Measurements from ENCODE around the gene ZNF365. TPM values are rescaled to one million over a fixed set of nuclear protein-coding genes. Genes with fewer than 3 reads are reported as not detected.

Gene ZNF365
- total RNA-seq, 1 donor from 2014 or later = not detected

DNA sequence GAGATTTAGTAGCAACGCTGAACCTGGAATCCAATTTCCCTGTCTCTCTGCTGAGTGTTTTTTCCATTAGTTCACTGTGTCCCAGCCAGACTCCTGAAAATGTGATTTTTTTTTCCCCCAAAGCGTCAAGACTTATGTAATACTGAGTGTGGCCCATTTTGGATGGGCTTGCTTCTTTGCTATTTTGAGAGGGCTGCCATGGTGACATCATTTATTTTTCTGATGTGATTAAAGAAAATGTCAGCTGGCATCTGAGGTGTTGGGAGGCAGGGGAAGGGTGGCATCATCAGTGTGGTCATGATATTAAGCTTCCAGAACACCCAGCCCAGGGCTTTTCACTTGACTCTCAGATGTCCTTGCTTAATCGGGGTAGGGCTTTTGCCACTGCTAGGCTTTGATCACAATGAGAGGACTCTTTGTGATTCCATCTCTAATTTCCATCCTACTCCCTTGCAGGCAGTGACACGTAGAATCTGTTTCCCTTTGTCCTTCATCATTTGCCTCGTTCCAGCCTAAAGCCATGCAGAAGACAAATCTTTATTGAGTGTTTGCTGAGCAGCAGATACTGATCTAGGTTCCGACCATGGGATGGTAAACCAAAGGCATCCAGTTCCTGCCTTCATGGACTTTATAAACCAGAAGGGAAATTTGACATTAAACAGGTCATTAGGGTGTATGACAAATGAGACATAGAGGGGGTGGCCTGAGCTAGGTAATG, 7.4 kb downstream of the ZNF365 start:
- no peak for DNase-seq (ENCODE audit: low spot score)
- Mint-ChIP-seq H3K9me3 (no peaks in the 10 kb centered on the region), H3K27ac (no peak overlapping the region), H3K36me3 (ENCODE audit: low read depth) (no peaks in the 10 kb centered on the region), H3K4me3 (no peak overlapping the region), H3K4me1 (ENCODE audit: low read depth) (peaks cover 7% of the 10 kb centered on the region), H3K27me3 (ENCODE audit: insufficient read depth) (peaks cover 26% of the 10 kb centered on the region)
- intact Hi-C loops (cut with micrococcal nuclease) = no loop called here

- no peak for DNase-seq (ENCODE audit: low spot score)
- Mint-ChIP-seq H3K9me3 (no peaks in the 10 kb centered on the region), H3K36me3 (ENCODE audit: low read depth) (no peaks in the 10 kb centered on the region), H3K4me1 (ENCODE audit: low read depth) (peaks cover 7% of the 10 kb centered on the region), H3K27ac (no peak overlapping the region), H3K27me3 (ENCODE audit: insufficient read depth) (peaks cover 24% of the 10 kb centered on the region), H3K4me3 (no peak overlapping the region)
- intact Hi-C loops (cut with micrococcal nuclease) = no loop called here
Measured at GRCh38 chr10:62382831-62383230, 8.7 kb downstream of the ZNF365 start.

DNA sequence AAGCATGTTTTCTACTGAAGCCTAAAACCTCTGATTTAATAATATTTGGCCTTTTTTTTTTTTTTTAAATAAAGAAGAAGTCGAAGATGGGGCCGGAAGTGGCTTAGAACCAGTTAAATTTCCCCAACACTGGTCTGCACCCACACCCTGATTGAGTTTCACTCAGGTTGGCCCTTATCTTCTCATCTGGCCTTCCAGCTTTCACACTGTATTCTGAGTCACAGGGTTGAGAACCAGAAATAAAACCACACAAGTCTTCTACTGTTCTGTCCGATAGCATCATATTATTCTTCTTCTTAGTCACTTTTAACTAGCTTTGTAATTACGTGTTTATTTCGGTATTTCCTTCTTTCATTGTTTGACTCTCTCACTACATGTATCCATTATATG, 9.9 kb downstream of the ZNF365 start:
- Mint-ChIP-seq H3K4me3 (no peak overlapping the region), H3K27me3 (ENCODE audit: insufficient read depth) (peaks cover 24% of the 10 kb centered on the region), H3K4me1 (ENCODE audit: low read depth) (peaks cover 7% of the 10 kb centered on the region), H3K27ac (no peak overlapping the region), H3K9me3 (no peaks in the 10 kb centered on the region), H3K36me3 (ENCODE audit: low read depth) (no peaks in the 10 kb centered on the region)
- intact Hi-C loops (cut with micrococcal nuclease) = loop anchor here (1.0 to 2.0 kb wide), 2 partner anchors 32 to 49 kb away; no protein-coding TSS in a partner anchor
- peak; percentile 11 for DNase-seq (ENCODE audit: low spot score)

DNA sequence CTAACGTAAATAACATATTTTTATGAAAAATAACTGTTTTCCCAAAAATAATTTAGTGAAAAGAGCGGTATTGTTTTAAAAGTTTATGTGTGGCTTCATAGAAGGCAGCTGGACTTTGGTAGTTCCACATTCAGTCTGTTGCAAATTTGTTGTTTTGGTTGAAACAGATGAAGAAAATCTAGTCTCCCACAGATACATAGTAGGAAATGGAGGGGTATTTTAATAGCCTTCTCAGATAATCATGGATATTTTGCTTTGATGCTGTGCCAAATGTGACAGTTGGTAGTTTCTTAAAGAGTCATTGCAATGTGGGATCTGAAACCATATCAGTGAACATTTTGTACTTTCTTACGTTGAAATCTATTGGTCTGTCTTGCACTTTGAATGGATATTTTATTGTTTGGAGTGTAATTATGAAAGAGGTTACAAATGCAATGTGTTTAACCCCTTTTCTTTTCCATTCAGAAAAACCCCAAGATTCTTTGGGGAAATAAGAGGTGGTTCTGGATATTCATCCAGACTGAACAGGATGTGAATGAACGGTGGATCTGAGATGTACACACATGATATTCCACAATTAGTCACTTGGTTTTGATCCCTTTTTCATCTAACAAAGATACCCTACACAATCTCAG, 10.4 kb downstream of the ZNF365 start:
- Mint-ChIP-seq H3K9me3 (no peaks in the 10 kb centered on the region), H3K36me3 (ENCODE audit: low read depth) (no peaks in the 10 kb centered on the region), H3K4me1 (ENCODE audit: low read depth) (peaks cover 7% of the 10 kb centered on the region), H3K4me3 (no peak overlapping the region), H3K27ac (no peak overlapping the region), H3K27me3 (ENCODE audit: insufficient read depth) (peaks cover 23% of the 10 kb centered on the region)
- DNase-seq (ENCODE audit: low spot score) = no peak
- intact Hi-C loops (cut with micrococcal nuclease) = loop anchor here (1.0 to 2.0 kb wide), 2 partner anchors 32 to 48 kb away; no protein-coding TSS in a partner anchor

GRCh38 chr10:62386356-62387320, 12.5 kb downstream of the ZNF365 start:
- intact Hi-C loops (cut with micrococcal nuclease) = no loop called here
- H3K9me3 Mint-ChIP-seq = peaks cover 7% of the 10 kb centered on the region
- no peak for DNase-seq (ENCODE audit: low spot score)
- peaks cover 14% of the 10 kb centered on the region for H3K27me3 Mint-ChIP-seq (ENCODE audit: insufficient read depth)
- no peaks in the 10 kb centered on the region for H3K36me3 Mint-ChIP-seq (ENCODE audit: low read depth)
- no peak overlapping the region for H3K4me3 Mint-ChIP-seq
- H3K4me1 Mint-ChIP-seq (ENCODE audit: low read depth) = peaks cover 7% of the 10 kb centered on the region
- H3K27ac Mint-ChIP-seq = no peak overlapping the region

DNA sequence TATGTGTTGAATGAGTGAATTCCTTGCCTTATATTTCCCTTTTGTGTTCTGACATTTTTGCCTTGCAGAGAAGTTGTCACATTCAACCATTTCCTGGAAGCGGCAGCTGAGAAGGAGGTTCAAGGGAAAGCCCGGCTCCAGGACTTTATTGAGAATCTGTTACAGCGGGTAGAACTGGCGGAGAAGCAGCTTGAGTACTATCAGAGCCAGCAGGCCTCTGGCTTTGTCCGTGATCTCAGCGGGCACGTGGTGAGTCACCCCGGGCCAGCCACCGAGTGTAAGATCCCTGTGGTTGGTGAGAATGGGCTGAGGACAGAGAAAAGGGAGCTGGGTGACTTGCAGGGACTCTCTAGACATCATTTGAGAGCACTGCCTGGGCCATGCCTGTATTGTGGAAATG, 14.2 kb downstream of the ZNF365 start:
- peaks cover 7% of the 10 kb centered on the region for H3K4me1 Mint-ChIP-seq (ENCODE audit: low read depth)
- peaks cover 12% of the 10 kb centered on the region for H3K27me3 Mint-ChIP-seq (ENCODE audit: insufficient read depth)
- no peak overlapping the region for H3K27ac Mint-ChIP-seq
- no peak overlapping the region for H3K4me3 Mint-ChIP-seq
- H3K36me3 Mint-ChIP-seq (ENCODE audit: low read depth) = no peaks in the 10 kb centered on the region
- H3K9me3 Mint-ChIP-seq = peaks cover 7% of the 10 kb centered on the region
- intact Hi-C loops (cut with micrococcal nuclease) = no loop called here
- DNase-seq (ENCODE audit: low spot score) = no peak

GRCh38 chr10:62390497-62391176, 16.5 kb downstream of the ZNF365 start:
- Mint-ChIP-seq H3K9me3 (peaks cover 7% of the 10 kb centered on the region), H3K27me3 (ENCODE audit: insufficient read depth) (peaks cover 17% of the 10 kb centered on the region), H3K4me3 (no peak overlapping the region), H3K36me3 (ENCODE audit: low read depth) (no peaks in the 10 kb centered on the region), H3K4me1 (ENCODE audit: low read depth) (no peaks in the 10 kb centered on the region), H3K27ac (no peak overlapping the region)
- intact Hi-C loops (cut with micrococcal nuclease) = no loop called here
- DNase-seq (ENCODE audit: low spot score) = no peak

- intact Hi-C loops (cut with micrococcal nuclease) = no loop called here
- DNase-seq (ENCODE audit: low spot score) = no peak
- Mint-ChIP-seq H3K9me3 (peaks cover 7% of the 10 kb centered on the region), H3K27ac (no peak overlapping the region), H3K4me3 (no peak overlapping the region), H3K4me1 (ENCODE audit: low read depth) (no peaks in the 10 kb centered on the region), H3K36me3 (ENCODE audit: low read depth) (no peaks in the 10 kb centered on the region), H3K27me3 (ENCODE audit: insufficient read depth) (peaks cover 12% of the 10 kb centered on the region)
Measured at GRCh38 chr10:62393237-62393636, 19.1 kb downstream of the ZNF365 start.

DNA sequence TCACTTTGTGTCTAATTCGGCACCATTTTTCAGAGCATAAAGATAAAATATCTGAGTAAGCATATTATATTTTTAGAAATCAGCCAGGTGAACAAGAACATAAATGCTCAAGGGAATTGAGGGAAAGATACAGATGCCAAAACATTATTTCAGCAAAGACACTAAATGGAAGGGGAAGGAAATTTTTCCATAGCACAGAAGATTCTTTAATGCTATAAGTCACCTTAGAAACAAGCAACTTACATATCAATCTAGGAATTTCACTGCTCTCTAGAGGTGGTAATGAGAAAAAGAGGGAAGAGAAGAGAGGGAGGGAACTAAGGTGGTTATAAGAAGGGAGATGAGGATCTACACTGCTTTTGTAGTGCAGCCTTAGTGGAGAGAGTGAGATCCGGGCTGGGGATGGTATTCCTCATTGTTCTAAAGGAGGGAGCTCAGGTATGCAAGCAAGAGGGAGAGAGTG, 20.4 kb downstream of the ZNF365 start:
- intact Hi-C loops (cut with micrococcal nuclease) = no loop called here
- Mint-ChIP-seq H3K9me3 (peaks cover 7% of the 10 kb centered on the region), H3K27me3 (ENCODE audit: insufficient read depth) (peaks cover 14% of the 10 kb centered on the region), H3K4me3 (no peak overlapping the region), H3K27ac (no peak overlapping the region), H3K36me3 (ENCODE audit: low read depth) (no peaks in the 10 kb centered on the region), H3K4me1 (ENCODE audit: low read depth) (no peaks in the 10 kb centered on the region)
- no peak for DNase-seq (ENCODE audit: low spot score)

DNA sequence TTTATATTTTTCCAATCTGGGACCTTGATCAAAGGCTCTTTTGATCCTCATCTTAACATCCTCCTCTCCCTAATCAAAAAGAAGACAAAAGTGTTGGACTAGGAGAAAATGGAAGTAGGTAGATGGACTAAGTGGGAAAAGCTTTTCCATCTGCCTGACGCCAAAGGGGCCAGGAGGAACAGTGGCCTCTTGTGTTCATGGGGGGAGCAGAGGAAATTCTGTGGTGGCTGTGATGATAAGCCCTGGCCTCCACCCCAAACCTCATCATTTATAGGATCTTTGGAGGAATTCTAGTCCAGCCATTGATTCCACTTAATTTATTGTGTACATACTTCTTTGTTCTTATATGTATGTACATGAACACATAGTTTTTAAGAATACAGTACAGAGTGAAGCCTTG, 21.7 kb downstream of the ZNF365 start:
- Mint-ChIP-seq H3K27ac (no peak overlapping the region), H3K36me3 (ENCODE audit: low read depth) (no peaks in the 10 kb centered on the region), H3K4me3 (no peak overlapping the region), H3K9me3 (no peaks in the 10 kb centered on the region), H3K27me3 (ENCODE audit: insufficient read depth) (peaks cover 16% of the 10 kb centered on the region), H3K4me1 (ENCODE audit: low read depth) (no peaks in the 10 kb centered on the region)
- DNase-seq (ENCODE audit: low spot score) = no peak
- intact Hi-C loops (cut with micrococcal nuclease) = no loop called here

GRCh38 chr10:62396864-62397263, 22.7 kb downstream of the ZNF365 start:
- Mint-ChIP-seq H3K9me3 (no peaks in the 10 kb centered on the region), H3K4me1 (ENCODE audit: low read depth) (no peaks in the 10 kb centered on the region), H3K4me3 (no peak overlapping the region), H3K27me3 (ENCODE audit: insufficient read depth) (peaks cover 16% of the 10 kb centered on the region), H3K36me3 (ENCODE audit: low read depth) (no peaks in the 10 kb centered on the region), H3K27ac (no peak overlapping the region)
- DNase-seq (ENCODE audit: low spot score) = no peak
- intact Hi-C loops (cut with micrococcal nuclease) = no loop called here

GRCh38 chr10:62399211-62399610, 25.0 kb downstream of the ZNF365 start:
- no peaks in the 10 kb centered on the region for H3K9me3 Mint-ChIP-seq
- DNase-seq (ENCODE audit: low spot score) = no peak
- intact Hi-C loops (cut with micrococcal nuclease) = no loop called here
- no peaks in the 10 kb centered on the region for H3K4me1 Mint-ChIP-seq (ENCODE audit: low read depth)
- H3K27me3 Mint-ChIP-seq (ENCODE audit: insufficient read depth) = peaks cover 15% of the 10 kb centered on the region
- H3K27ac Mint-ChIP-seq = no peak overlapping the region
- no peaks in the 10 kb centered on the region for H3K36me3 Mint-ChIP-seq (ENCODE audit: low read depth)
- H3K4me3 Mint-ChIP-seq = no peak overlapping the region

All from activated T-helper 1 cell treated with anti-CD3 and anti-CD28 coated beads, Interleukin-12 subunit alpha, Interleukin-12 subunit beta, Interleukin-2, Interleukin-4 antibody, amounts not matched to agents 30 ng/mL and 10 ng/mL and 1 ng/mL, durations not matched to agents 14 hours and 24 hours and 36 hours (primary cell).